GM23338 (cell line): Measurements from ENCODE around the gene NEB. TPM values are rescaled to one million over a fixed set of nuclear protein-coding genes. Genes with fewer than 3 reads are reported as not detected.

Source experiments
- CREB1 ChIP-seq: fragments of 250-450 bp; sonication (Bioruptor Pico); IDR thresholded peaks from 2 replicates; pipeline ENCODE4 v1.5.0; 2020; ENCODE audit warnings: low read depth, mild to moderate bottlenecking, moderate library complexity
- EZH2phosphoT487 ChIP-seq: fragments of 200-600 bp; sonication (generic); IDR thresholded peaks from one replicate; pipeline ENCODE4 v1.8.1; 2018; ENCODE audit warnings: antibody characterized with exemption; ENCODE audit not compliant: unreplicated experiment
- JUNB ChIP-seq: IDR thresholded peaks from one replicate; pipeline ENCODE4 v1.6.1; 2016; ENCODE audit warnings: antibody characterized with exemption; ENCODE audit not compliant: unreplicated experiment
- NANOG ChIP-seq: IDR thresholded peaks from 2 replicates; pipeline ENCODE4 v1.6.1; 2016; ENCODE audit warnings: antibody characterized with exemption, borderline replicate concordance
- POLR2AphosphoS5 ChIP-seq: IDR thresholded peaks from 2 replicates; pipeline ENCODE4 v1.6.1; 2016; ENCODE audit warnings: antibody characterized with exemption, low read depth
- REST ChIP-seq: IDR thresholded peaks from one replicate; pipeline ENCODE4 v1.6.1; 2018; ENCODE audit warnings: antibody characterized with exemption; ENCODE audit not compliant: unreplicated experiment
- STAT1 ChIP-seq: IDR thresholded peaks from one replicate; pipeline ENCODE4 v1.6.1; 2016; ENCODE audit warnings: antibody characterized with exemption; ENCODE audit not compliant: unreplicated experiment
- ZNF462 ChIP-seq: fragments of 250-450 bp; sonication (Bioruptor Pico); IDR thresholded peaks from 2 replicates; pipeline ENCODE4 v1.5.0; 2020; ENCODE audit warnings: mild to moderate bottlenecking, moderate library complexity
- polyA plus RNA-seq: library from polyadenylated mRNA; unstranded; fragments of >200 nt; fragmentation: Nextera tagmentation; extraction: Ambion mirVana; gene quantifications from 2 replicates; pipeline ENCODE4 v1.2.1, GENCODE V29; 2016
- total RNA-seq: library from RNA; depleted of rRNA; stranded (reverse); fragments of >200 nt; shearing (Covaris generic); gene quantifications from 2 replicates; pipeline ENCODE4 v1.2.3, GENCODE V29; 2014

The NEB gene
- total and polyA plus RNA-seq, 2 experiments from 2014 or later: 6.2 to 13.7 TPM

- TF ChIP-seq ZNF462 (CRISPR knock-in tag) (no peak), REST (no peak), STAT1 (no peak), JUNB (no peak), CREB1 (no peak), EZH2phosphoT487 (no peak), POLR2AphosphoS5 (no peak), NANOG (no peak)
Measured at GRCh38 chr2:151673016-151673415, 61.3 kb downstream of the NEB start (continued).
